T-cell (primary cell): Measurements from ENCODE around the gene CFAP157. TPM values are rescaled to one million over a fixed set of nuclear protein-coding genes. Genes with fewer than 3 reads are reported as not detected.

Experiments used
- ATAC-seq, 4 experiments: fragments of 200-7000 bp in 3 of 4; fragments of 150-1000 bp in 1 of 4; cut with Tn5 transposase; replicated peaks in 1 of 4; 1 replicate in 3 of 4; 2 replicates in 1 of 4; pipeline ENCODE4 v1.10.0; 2021; ENCODE audit warnings: moderate library complexity in 3 of 4, mild to moderate bottlenecking in 2 of 4, moderate number of reproducible peaks in 1 of 4
- CTCF ChIA-PET, 2 donors: fragments of 300-600 bp; sonication (Branson Sonifier 250); formaldehyde crosslinking; loops; one replicate each; lab custom pipeline; 2022; ENCODE audit warnings: antibody characterized with exemption in 2 of 2; lab: Charles Lee
- POLR2A ChIA-PET, 2 donors: fragments of 300-600 bp; sonication (Branson Sonifier 250); formaldehyde crosslinking; loops; one replicate each; lab custom pipeline; 2022; ENCODE audit warnings: antibody characterized with exemption in 2 of 2; lab: Charles Lee
- DNase-seq, 35 experiments: peaks; one replicate each; pipeline versions ENCODE4 v3.0.0 to v3.0.0-alpha.2; 2013 to 2023
- H3K27ac ChIP-seq: one replicate; pipeline ENCODE4 v1.5.1; 2013; ENCODE audit warnings: low read length
- H3K27me3 ChIP-seq, 2 experiments: replicated peaks in 1 of 2; 1 replicate in 1 of 2; 2 replicates in 1 of 2; pipeline versions ENCODE4 v1.6.1 to v1.7.0; 2013; ENCODE audit warnings: low read length in 1 of 2, mixed read lengths in 1 of 2; ENCODE audit not compliant: control insufficient read depth in 2 of 2, insufficient read depth in 2 of 2; ENCODE audit errors: extremely low read depth in 1 of 2
- H3K36me3 ChIP-seq, 2 donors: 1 replicate in 1 of 2; 2 replicates in 1 of 2; pipeline versions ENCODE4 v1.6.1 to v1.7.0; 2013; ENCODE audit warnings: low read length in 1 of 2; ENCODE audit not compliant: control insufficient read depth in 2 of 2, insufficient read depth in 1 of 2; ENCODE audit errors: extremely low read depth in 1 of 2
- H3K4me1 ChIP-seq, 2 experiments: 1 replicate in 1 of 2; 2 replicates in 1 of 2; pipeline versions ENCODE4 v1.6.1 to v1.7.0; 2013; ENCODE audit warnings: low read length in 2 of 2, mixed read lengths in 1 of 2; ENCODE audit not compliant: insufficient read depth in 2 of 2, control insufficient read depth in 1 of 2; ENCODE audit errors: extremely low read depth in 1 of 2
- H3K4me3 ChIP-seq, 2 donors: 1 replicate in 1 of 2; 2 replicates in 1 of 2; pipeline versions ENCODE4 v1.5.1 to v1.7.0; 2013; ENCODE audit warnings: mild to moderate bottlenecking in 2 of 2, low read length in 1 of 2, moderate library complexity in 1 of 2; ENCODE audit not compliant: control insufficient read depth in 1 of 2; ENCODE audit errors: extremely low read depth in 1 of 2
- H3K9me3 ChIP-seq: 2 replicates; pipeline ENCODE4 v1.7.0; 2013
- H3K27ac Mint-ChIP-seq, 2 donors: one replicate each; pipeline ENCODE4 v1.8.0; 2020 to 2021; ENCODE audit warnings: mild to moderate bottlenecking in 2 of 2, mixed read lengths in 2 of 2
- H3K27me3 Mint-ChIP-seq, 2 donors: one replicate each; pipeline ENCODE4 v1.8.0; 2021 to 2022; ENCODE audit warnings: mixed read lengths in 2 of 2
- H3K36me3 Mint-ChIP-seq: one replicate; pipeline ENCODE4 v1.8.0; 2021; ENCODE audit warnings: mixed read lengths
- H3K4me1 Mint-ChIP-seq, 3 donors: one replicate each; pipeline ENCODE4 v1.8.0; 2020 to 2022; ENCODE audit warnings: mixed read lengths in 3 of 3, mild to moderate bottlenecking in 1 of 3
- H3K4me3 Mint-ChIP-seq, 3 donors: one replicate each; pipeline ENCODE4 v1.8.0; 2020 to 2022; ENCODE audit warnings: mild to moderate bottlenecking in 3 of 3, mixed read lengths in 3 of 3, moderate library complexity in 3 of 3
- H3K9me3 Mint-ChIP-seq, 3 donors: one replicate each; pipeline ENCODE4 v1.8.0; 2020 to 2022; ENCODE audit warnings: mixed read lengths in 3 of 3
- WGBS: methylation state at CpG from one replicate; pipeline ENCODE4 v1.1.5; 2013; ENCODE audit warnings: missing lambda C conversion rate; ENCODE audit not compliant: insufficient coverage; 5-methylcytosine and 5-hydroxymethylcytosine counted together
- total RNA-seq, 35 experiments: library from RNA in 6 of 35; stranded (reverse) in 6 of 35; fragments of 120-200 nt in 1 of 35; gene quantifications; one replicate each; pipeline versions ENCODE4 v1.2.1 to v1.2.4 and lab custom pipeline; 2013 to 2026

CFAP157 gene
- total RNA-seq, 5 donors from 2014 or later (not counting 1 experiment from before 2014, with no cell fraction given) = 0.13 to 0.44 (median 0.40) TPM; not detected in 2

- POLR2A ChIA-PET = interaction anchor here in 1 of 2 donors (0.7 kb wide), 1 partner anchor 88 kb away, joined by 3 read pairs; no protein-coding TSS in a partner anchor
- Histone ChIP-seq H3K4me3 (no peak overlapping the region), H3K4me1 (no peaks in the 10 kb centered on the region), H3K36me3 (peaks cover 0 to 3% of the 10 kb centered on the region in 2 donors), H3K27ac (no peak overlapping the region), H3K27me3 (no peaks in the 10 kb centered on the region), H3K9me3 (no peaks in the 10 kb centered on the region)
- 100% methylated on average over 1 of the region's 10 CpGs for WGBS
- H3K4me1 Mint-ChIP-seq = no peaks in the 10 kb centered on the region
- CTCF ChIA-PET = no interaction called here
- no peaks in the 10 kb centered on the region for H3K9me3 Mint-ChIP-seq
- H3K27me3 Mint-ChIP-seq = no peaks in the 10 kb centered on the region
- H3K27ac Mint-ChIP-seq = no peak overlapping the region
- no peak for DNase-seq
- no peak for ATAC-seq
- no peak overlapping the region for H3K4me3 Mint-ChIP-seq
- H3K36me3 Mint-ChIP-seq = peaks cover 13% of the 10 kb centered on the region
These were observed 16.1 kb upstream of the CFAP157 start for GRCh38 chr9:127690735-127691134.

- WGBS = 89% methylated on average over 5 of the region's 20 CpGs
- H3K4me1 ChIP-seq = no peaks in the 10 kb centered on the region
- peak overlapping the region in 1 of 2 donors; percentile 11 for H3K27ac Mint-ChIP-seq
- ATAC-seq (no peak), DNase-seq (no peak)
- no peaks in the 10 kb centered on the region for H3K27me3 Mint-ChIP-seq
- no peak overlapping the region for H3K4me3 Mint-ChIP-seq
- H3K36me3 ChIP-seq = peaks cover 0 to 3% of the 10 kb centered on the region in 2 donors
- no peaks in the 10 kb centered on the region for H3K9me3 ChIP-seq
- ChIA-PET CTCF (no interaction called here), POLR2A (no interaction called here)
- H3K36me3 Mint-ChIP-seq = peaks cover 13% of the 10 kb centered on the region
- H3K4me1 Mint-ChIP-seq = no peaks in the 10 kb centered on the region
- H3K4me3 ChIP-seq = no peak overlapping the region
- no peaks in the 10 kb centered on the region for H3K9me3 Mint-ChIP-seq
- H3K27ac ChIP-seq = no peak overlapping the region
- no peaks in the 10 kb centered on the region for H3K27me3 ChIP-seq
These were observed 14.7 kb upstream of the CFAP157 start for GRCh38 chr9:127692071-127692470.

- H3K4me1 Mint-ChIP-seq = peaks cover 0 to 2% (median 0%) of the 10 kb centered on the region in 3 donors
- H3K4me3 Mint-ChIP-seq = no peak overlapping the region
- peaks cover 13% of the 10 kb centered on the region for H3K36me3 Mint-ChIP-seq
- H3K27ac Mint-ChIP-seq = no peak overlapping the region
- Histone ChIP-seq H3K9me3 (no peaks in the 10 kb centered on the region), H3K36me3 (peaks cover 0 to 3% of the 10 kb centered on the region in 2 donors), H3K27me3 (no peaks in the 10 kb centered on the region), H3K27ac (no peak overlapping the region), H3K4me1 (no peaks in the 10 kb centered on the region), H3K4me3 (no peak overlapping the region)
- WGBS = 90% methylated on average over 6 of the region's 10 CpGs
- DNase-seq (no peak), ATAC-seq (no peak)
- ChIA-PET POLR2A (no interaction called here), CTCF (interaction anchor here in 1 of 2 donors (0.6 kb wide), 1 partner anchor 52 kb away, joined by 3 read pairs; no protein-coding TSS in a partner anchor)
- no peaks in the 10 kb centered on the region for H3K27me3 Mint-ChIP-seq
- no peaks in the 10 kb centered on the region for H3K9me3 Mint-ChIP-seq
These were observed 13.6 kb upstream of the CFAP157 start for GRCh38 chr9:127693143-127693542.

- POLR2A ChIA-PET = no interaction called here
- DNase-seq = no peak
- H3K9me3 Mint-ChIP-seq = no peaks in the 10 kb centered on the region
- no peak overlapping the region for H3K27ac Mint-ChIP-seq
- ATAC-seq = no peak
- Histone ChIP-seq H3K4me1 (no peaks in the 10 kb centered on the region), H3K36me3 (peaks cover 0 to 3% of the 10 kb centered on the region in 2 donors), H3K27ac (no peak overlapping the region), H3K4me3 (no peak overlapping the region), H3K9me3 (no peaks in the 10 kb centered on the region), H3K27me3 (no peaks in the 10 kb centered on the region)
- CTCF ChIA-PET = no interaction called here
- peaks cover 13% of the 10 kb centered on the region for H3K36me3 Mint-ChIP-seq
- H3K27me3 Mint-ChIP-seq = no peaks in the 10 kb centered on the region
- no CpG with 5 or more reads among the region's 4 CpGs for WGBS
- H3K4me1 Mint-ChIP-seq = peaks cover 0 to 2% (median 0%) of the 10 kb centered on the region in 3 donors
- no peak overlapping the region for H3K4me3 Mint-ChIP-seq
These were observed 13.1 kb upstream of the CFAP157 start for GRCh38 chr9:127693697-127694096.

GRCh38 chr9:127694890-127695720, 11.7 kb upstream of the CFAP157 start:
- WGBS = 95% methylated on average over 4 of the region's 9 CpGs
- Mint-ChIP-seq H3K27ac (no peak overlapping the region), H3K4me1 (peaks cover 10 to 14% (median 11%) of the 10 kb centered on the region in 3 donors), H3K36me3 (peaks cover 13% of the 10 kb centered on the region), H3K4me3 (no peak overlapping the region), H3K9me3 (no peaks in the 10 kb centered on the region), H3K27me3 (no peaks in the 10 kb centered on the region)
- POLR2A ChIA-PET = interaction anchor here in 1 of 2 donors (0.6 kb wide), 1 partner anchor 9 kb away, joined by 3 read pairs; no protein-coding TSS in a partner anchor
- Histone ChIP-seq H3K4me1 (peaks cover 3 to 11% of the 10 kb centered on the region in 2 experiments), H3K27me3 (no peaks in the 10 kb centered on the region), H3K36me3 (peaks cover 0 to 3% of the 10 kb centered on the region in 2 donors), H3K27ac (no peak overlapping the region), H3K4me3 (no peak overlapping the region), H3K9me3 (no peaks in the 10 kb centered on the region)
- no peak for ATAC-seq
- DNase-seq = no peak
- CTCF ChIA-PET = no interaction called here

GRCh38 chr9:127697575-127697974, 9.2 kb upstream of the CFAP157 start:
- Mint-ChIP-seq H3K4me1 (peaks cover 14 to 17% (median 14%) of the 10 kb centered on the region in 3 donors), H3K9me3 (no peaks in the 10 kb centered on the region), H3K27me3 (no peaks in the 10 kb centered on the region), H3K36me3 (peaks cover 5% of the 10 kb centered on the region), H3K4me3 (peak overlapping the region in 2 of 3 donors; percentile 22 to 54), H3K27ac (no peak overlapping the region)
- Histone ChIP-seq H3K4me1 (peaks cover 3 to 11% of the 10 kb centered on the region in 2 experiments), H3K4me3 (no peak overlapping the region), H3K36me3 (peaks cover 0 to 3% of the 10 kb centered on the region in 2 donors), H3K9me3 (no peaks in the 10 kb centered on the region), H3K27ac (no peak overlapping the region), H3K27me3 (no peaks in the 10 kb centered on the region)
- POLR2A ChIA-PET = no interaction called here
- CTCF ChIA-PET = no interaction called here
- DNase-seq (no peak), ATAC-seq (no peak)
- WGBS = 83% methylated on average over 1 of the region's 5 CpGs
